ENCODE results near the gene REST. TPM values are rescaled to one million over a fixed set of nuclear protein-coding genes. Genes with fewer than 3 reads are reported as not detected.

The REST gene
- total and polyA plus RNA-seq, 2 of the 8 experiments (the other 6 are each of a cell fraction or from before 2014, with no cell fraction given) = 10.2 to 66.3 TPM

DNA sequence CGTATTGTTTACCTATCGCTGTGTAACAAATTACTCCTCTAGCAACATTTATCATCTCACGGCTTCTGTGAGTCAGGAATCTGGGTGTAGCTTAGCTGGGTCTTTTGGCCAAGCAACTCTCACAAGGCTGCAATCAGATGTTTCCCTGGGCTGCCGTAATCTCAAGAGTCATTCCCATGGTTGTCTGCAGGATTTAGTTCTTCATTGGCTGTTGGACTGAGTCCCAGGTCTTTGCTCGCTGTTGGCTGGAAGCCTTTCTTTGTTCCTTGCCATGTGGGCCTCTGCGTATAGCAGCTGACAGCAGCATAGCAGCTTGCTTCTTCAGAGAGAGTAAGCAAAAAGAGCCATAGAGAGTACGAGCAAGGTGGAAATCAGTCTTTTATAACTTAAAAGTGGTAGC is 87.8 kb downstream of the REST start:
- Histone ChIP-seq H3K4me3 (ENCODE audit: extremely low read depth in 1 of 4, insufficient read depth in 2 of 4, low read depth in 3 of 4, low read length in 4 of 4) (no peak overlapping the region), H3K79me2 (ENCODE audit: control insufficient read depth in 1 of 2, insufficient read depth in 2 of 2, low read length in 2 of 2) (peaks cover 0 to 9% of the 10 kb centered on the region in 2 experiments; a peak in 1 of 4 replicates), H2AK5ac (ENCODE audit: low read depth, low read length) (no peak overlapping the region), H2AFZ (ENCODE audit: low read length) (no peak overlapping the region), H2BK5ac (ENCODE audit: low read depth, low read length) (no peak overlapping the region), H2BK12ac (ENCODE audit: low read depth, low read length) (no peak overlapping the region), H4K5ac (ENCODE audit: insufficient read length, low read depth, low read length) (no peak overlapping the region), H3K23ac (ENCODE audit: insufficient read length) (no peak overlapping the region), H2BK120ac (replicated peaks; ENCODE audit: low read depth, low read length) (no peak overlapping the region), H3K18ac (ENCODE audit: extremely low read depth, low read length) (no peak overlapping the region), H3K4me1 (replicated peaks in 1 of 4; ENCODE audit: control insufficient read depth in 3 of 4, insufficient read depth in 4 of 4, low read length in 3 of 4) (no peaks in the 10 kb centered on the region), H3K4ac (replicated peaks; ENCODE audit: insufficient read length, low read depth, low read length) (no peak overlapping the region), H3K27ac (ENCODE audit: low read depth, low read length) (no peak overlapping the region), H3K27me3 (replicated peaks in 1 of 4; ENCODE audit: control insufficient read depth in 3 of 4, extremely low read depth in 1 of 4, insufficient read depth in 3 of 4, low read length in 3 of 4) (no peaks in the 10 kb centered on the region), H4K8ac (ENCODE audit: extremely low read depth, insufficient read depth, low read length) (no peak overlapping the region), H3K79me1 (ENCODE audit: low read depth, low read length) (peaks cover 6% of the 10 kb centered on the region; the same call in 1 of the 2 replicates), H3K9ac (replicated peaks in 1 of 4; ENCODE audit: extremely low read depth in 1 of 4, low read depth in 3 of 4, low read length in 3 of 4) (no peak overlapping the region), H4K20me1 (replicated peaks in 1 of 2; ENCODE audit: control insufficient read depth in 1 of 2, insufficient read depth in 2 of 2, low read length in 2 of 2) (peaks cover 0 to 3% of the 10 kb centered on the region in 2 experiments), H3K14ac (ENCODE audit: insufficient read length) (no peak overlapping the region), H3K9me3 (ENCODE audit: insufficient read depth in 2 of 2, low read depth in 1 of 2, low read length in 1 of 2) (no peaks in the 10 kb centered on the region), H2BK15ac (ENCODE audit: low read length) (no peak overlapping the region), H3K36me3 (ENCODE audit: control insufficient read depth in 2 of 4, insufficient read depth in 4 of 4, low read length in 3 of 4) (peaks cover 15 to 67% (median 36%) of the 10 kb centered on the region in 4 experiments), H3K4me2 (ENCODE audit: insufficient read depth in 1 of 2, low read depth in 2 of 2, low read length in 2 of 2) (no peak overlapping the region), H4K91ac (replicated peaks; ENCODE audit: insufficient read length, low read length) (no peak overlapping the region), H2BK20ac (ENCODE audit: low read length) (no peak overlapping the region), H3K23me2 (ENCODE audit: low read depth, low read length) (no peaks in the 10 kb centered on the region), H3K56ac (replicated peaks; ENCODE audit: insufficient read length, low read depth, low read length) (no peak overlapping the region)
- POLR2A ChIA-PET (ENCODE audit: partially characterized antibody) = interaction anchor here (1.1 to 1.7 kb wide), 2 partner anchors 17 to 18 kb away, joined by 4 to 8 read pairs; partner anchors contain the start of gene POLR2B
- 91% methylated on average over 7 of the region's 7 CpGs; no CpG with 5 or more reads in 1 of the 2 experiments for WGBS, 2 experiments (ENCODE audit: extremely low coverage in 1 of 2, insufficient coverage in 1 of 2, insufficient read length in 1 of 2, insufficient replicate concordance in 2 of 2, low coverage in 1 of 2, low lambda C conversion rate in 2 of 2, missing lambda C conversion rate in 1 of 2)
- DNase-seq (ENCODE audit: low read depth in 1 of 2, low spot score in 2 of 2) = no peak
- no peak for FAIRE-seq
- CTCF ChIA-PET (ENCODE audit: partially characterized antibody) = no interaction called here
- TF ChIP-seq KDM1A (IDR thresholded peaks at IDR 0.05; ENCODE audit: borderline replicate concordance, low read length) = no peak
- no peak for TF ChIP-seq ATF3 (IDR thresholded peaks at IDR 0.05; ENCODE audit: insufficient read depth, low read depth, low read length)
- no peak for TF ChIP-seq MAFK (IDR thresholded peaks at IDR 0.05; ENCODE audit: low read depth, low read length)
- no peak for TF ChIP-seq ZNF274 (IDR thresholded peaks at IDR 0.05; ENCODE audit: borderline replicate concordance, extremely low read depth, low read length)
- TF ChIP-seq, protein P1, sequence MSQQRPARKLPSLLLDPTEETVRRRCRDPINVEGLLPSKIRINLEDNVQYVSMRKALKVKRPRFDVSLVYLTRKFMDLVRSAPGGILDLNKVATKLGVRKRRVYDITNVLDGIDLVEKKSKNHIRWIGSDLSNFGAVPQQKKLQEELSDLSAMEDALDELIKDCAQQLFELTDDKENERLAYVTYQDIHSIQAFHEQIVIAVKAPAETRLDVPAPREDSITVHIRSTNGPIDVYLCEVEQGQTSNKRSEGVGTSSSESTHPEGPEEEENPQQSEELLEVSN (IDR thresholded peaks at IDR 0.05) = no peak
- TF ChIP-seq PHF8 (conservative IDR thresholded peaks at IDR 0.05; ENCODE audit: low read depth, low read length) = no peak
- TF ChIP-seq CREB1 (IDR thresholded peaks at IDR 0.05) = no peak
- TF ChIP-seq TAF7 (optimal IDR thresholded peaks at IDR 0.05; ENCODE audit: borderline replicate concordance, low read depth, low read length) = no peak

Measured in H1 (cell line).